GM19372 (cell line): Measurements from ENCODE around the gene CD48.

Experiments
- ATAC-seq: cut with Tn5 transposase; IDR thresholded peaks from one replicate; pipeline ENCODE4 v1.9.1; 2021; ENCODE audit warnings: mild to moderate bottlenecking, low read depth, moderate library complexity; ENCODE audit not compliant: unreplicated experiment

CD48 gene

GRCh38 chr1:160711602-160712311 is at the start of gene CD48:
Gene CD48, minus strand, starts transcription at chr1:160711822. Its CDS starts 59 bp downstream, at chr1:160711763.
- peak; percentile 40 for ATAC-seq

GRCh38 chr1:160761046-160761445 is 49.4 kb upstream of the CD48 start:
- ATAC-seq = no peak

GRCh38 chr1:160759740-160760139 is 48.1 kb upstream of the CD48 start:
- ATAC-seq = no peak

GRCh38 chr1:160758521-160758920 is 46.9 kb upstream of the CD48 start:
- ATAC-seq = no peak

GRCh38 chr1:160756849-160757201 is 45.2 kb upstream of the CD48 start:
- ATAC-seq = no peak

- no peak for ATAC-seq
Observed at GRCh38 chr1:160755911-160756848, 44.6 kb upstream of the CD48 start.

GRCh38 chr1:160755461-160755860 is 43.8 kb upstream of the CD48 start:
- no peak for ATAC-seq

GRCh38 chr1:160753594-160753993 is 42.0 kb upstream of the CD48 start:
- ATAC-seq = no peak

- no peak for ATAC-seq
Observed at GRCh38 chr1:160752924-160753323, 41.3 kb upstream of the CD48 start.

- ATAC-seq = no peak
Observed at GRCh38 chr1:160752406-160752805, 40.8 kb upstream of the CD48 start.

GRCh38 chr1:160750608-160751007 is 39.0 kb upstream of the CD48 start:
- ATAC-seq = no peak

GRCh38 chr1:160748878-160749269 is 37.3 kb upstream of the CD48 start:
- no peak for ATAC-seq

GRCh38 chr1:160748181-160748877 is 36.7 kb upstream of the CD48 start:
- ATAC-seq = no peak

GRCh38 chr1:160747717-160748116 is 36.1 kb upstream of the CD48 start:
- ATAC-seq = no peak

GRCh38 chr1:160746836-160747500 is 35.3 kb upstream of the CD48 start:
- ATAC-seq = no peak

- no peak for ATAC-seq
Observed at GRCh38 chr1:160745551-160745950, 33.9 kb upstream of the CD48 start.

GRCh38 chr1:160744852-160745520 is 33.4 kb upstream of the CD48 start:
- ATAC-seq = no peak

- ATAC-seq = no peak
Observed at GRCh38 chr1:160744199-160744851, 32.7 kb upstream of the CD48 start.

GRCh38 chr1:160743266-160743665 is 31.6 kb upstream of the CD48 start:
- no peak for ATAC-seq
